ENCODE results near the gene RAVER1. TPM values are rescaled to one million over a fixed set of nuclear protein-coding genes. Genes with fewer than 3 reads are reported as not detected.

RAVER1 gene
- total and polyA plus RNA-seq, 10 of the 15 experiments (the other 5 are each of a cell fraction or from before 2014, with no cell fraction given), result 0.03 to 87.0 (median 12.1) TPM

DNA sequence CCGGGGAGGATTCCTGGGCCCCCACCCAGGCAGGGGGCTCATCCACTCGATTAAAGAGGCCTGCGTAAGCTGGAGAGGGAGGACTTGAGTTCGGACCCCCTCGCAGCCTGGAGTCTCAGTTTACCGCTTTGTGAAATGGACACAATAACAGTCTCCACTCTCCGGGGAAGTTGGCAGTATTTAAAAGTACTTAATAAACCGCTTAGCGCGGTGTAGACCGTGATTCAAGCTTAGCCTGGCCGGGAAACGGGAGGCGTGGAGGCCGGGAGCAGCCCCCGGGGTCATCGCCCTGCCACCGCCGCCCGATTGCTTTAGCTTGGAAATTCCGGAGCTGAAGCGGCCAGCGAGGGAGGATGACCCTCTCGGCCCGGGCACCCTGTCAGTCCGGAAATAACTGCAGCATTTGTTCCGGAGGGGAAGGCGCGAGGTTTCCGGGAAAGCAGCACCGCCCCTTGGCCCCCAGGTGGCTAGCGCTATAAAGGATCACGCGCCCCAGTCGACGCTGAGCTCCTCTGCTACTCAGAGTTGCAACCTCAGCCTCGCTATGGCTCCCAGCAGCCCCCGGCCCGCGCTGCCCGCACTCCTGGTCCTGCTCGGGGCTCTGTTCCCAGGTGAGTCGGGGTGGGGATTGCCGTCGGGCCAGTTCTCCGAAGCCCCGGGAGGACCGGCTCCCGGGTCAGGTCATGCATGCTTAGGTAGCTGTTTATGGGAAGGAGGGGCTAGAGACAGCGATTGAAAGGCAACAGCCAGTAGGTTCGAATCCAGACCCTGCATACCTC is 62.5 kb downstream of the RAVER1 start, which contains the start of gene ICAM1 (continued):
- TF ChIP-seq, protein P1, sequence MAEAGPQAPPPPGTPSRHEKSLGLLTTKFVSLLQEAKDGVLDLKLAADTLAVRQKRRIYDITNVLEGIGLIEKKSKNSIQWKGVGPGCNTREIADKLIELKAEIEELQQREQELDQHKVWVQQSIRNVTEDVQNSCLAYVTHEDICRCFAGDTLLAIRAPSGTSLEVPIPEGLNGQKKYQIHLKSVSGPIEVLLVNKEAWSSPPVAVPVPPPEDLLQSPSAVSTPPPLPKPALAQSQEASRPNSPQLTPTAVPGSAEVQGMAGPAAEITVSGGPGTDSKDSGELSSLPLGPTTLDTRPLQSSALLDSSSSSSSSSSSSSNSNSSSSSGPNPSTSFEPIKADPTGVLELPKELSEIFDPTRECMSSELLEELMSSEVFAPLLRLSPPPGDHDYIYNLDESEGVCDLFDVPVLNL (IDR thresholded peaks at IDR 0.05; ENCODE audit: low read depth, low read length), result no peak
- TF ChIP-seq SMC3 (IDR thresholded peaks at IDR 0.05; ENCODE audit: borderline replicate concordance, low read length) (no peak), KLF5 (IDR thresholded peaks at IDR 0.05; ENCODE audit: partially characterized antibody) (no peak), POLR2AphosphoS5 (IDR thresholded peaks at IDR 0.05; ENCODE audit: low read length) (peak; percentile 98), MYB (IDR thresholded peaks at IDR 0.05; ENCODE audit: borderline replicate concordance, low read depth, low read length) (no peak), NFXL1 (IDR thresholded peaks at IDR 0.05; ENCODE audit: borderline replicate concordance) (no peak), EGR1 (IDR thresholded peaks at IDR 0.05; ENCODE audit: borderline replicate concordance in 1 of 2, low read depth in 2 of 2, low read length in 2 of 2) (0 out of 3 replicates have a peak, but pooled peaks of 1 of the 2 experiments have one; percentile 38), EZH2 (IDR thresholded peaks at IDR 0.05; ENCODE audit: borderline replicate concordance, control insufficient read depth, low read depth, low read length) (no peak), RAD21 (IDR thresholded peaks at IDR 0.05; ENCODE audit: insufficient read depth, low read depth, low read length) (no peak), FOXK2 (IDR thresholded peaks at IDR 0.05) (no peak), STAT3 (IDR thresholded peaks at IDR 0.05; ENCODE audit: low read depth, low read length) (no peak), MEF2B (IDR thresholded peaks at IDR 0.05; ENCODE audit: partially characterized antibody, poor library complexity, severe bottlenecking) (no peak)
- TF ChIP-seq, protein P2, sequence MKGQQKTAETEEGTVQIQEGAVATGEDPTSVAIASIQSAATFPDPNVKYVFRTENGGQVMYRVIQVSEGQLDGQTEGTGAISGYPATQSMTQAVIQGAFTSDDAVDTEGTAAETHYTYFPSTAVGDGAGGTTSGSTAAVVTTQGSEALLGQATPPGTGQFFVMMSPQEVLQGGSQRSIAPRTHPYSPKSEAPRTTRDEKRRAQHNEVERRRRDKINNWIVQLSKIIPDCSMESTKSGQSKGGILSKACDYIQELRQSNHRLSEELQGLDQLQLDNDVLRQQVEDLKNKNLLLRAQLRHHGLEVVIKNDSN (IDR thresholded peaks at IDR 0.05; ENCODE audit: borderline replicate concordance, extremely low read length, insufficient read depth, low read depth, low read length), result peak; percentile 55
- TF ChIP-seq, protein P3, sequence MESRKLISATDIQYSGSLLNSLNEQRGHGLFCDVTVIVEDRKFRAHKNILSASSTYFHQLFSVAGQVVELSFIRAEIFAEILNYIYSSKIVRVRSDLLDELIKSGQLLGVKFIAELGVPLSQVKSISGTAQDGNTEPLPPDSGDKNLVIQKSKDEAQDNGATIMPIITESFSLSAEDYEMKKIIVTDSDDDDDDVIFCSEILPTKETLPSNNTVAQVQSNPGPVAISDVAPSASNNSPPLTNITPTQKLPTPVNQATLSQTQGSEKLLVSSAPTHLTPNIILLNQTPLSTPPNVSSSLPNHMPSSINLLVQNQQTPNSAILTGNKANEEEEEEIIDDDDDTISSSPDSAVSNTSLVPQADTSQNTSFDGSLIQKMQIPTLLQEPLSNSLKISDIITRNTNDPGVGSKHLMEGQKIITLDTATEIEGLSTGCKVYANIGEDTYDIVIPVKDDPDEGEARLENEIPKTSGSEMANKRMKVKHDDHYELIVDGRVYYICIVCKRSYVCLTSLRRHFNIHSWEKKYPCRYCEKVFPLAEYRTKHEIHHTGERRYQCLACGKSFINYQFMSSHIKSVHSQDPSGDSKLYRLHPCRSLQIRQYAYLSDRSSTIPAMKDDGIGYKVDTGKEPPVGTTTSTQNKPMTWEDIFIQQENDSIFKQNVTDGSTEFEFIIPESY (IDR thresholded peaks at IDR 0.05), result no peak
- TF ChIP-seq, protein P4, sequence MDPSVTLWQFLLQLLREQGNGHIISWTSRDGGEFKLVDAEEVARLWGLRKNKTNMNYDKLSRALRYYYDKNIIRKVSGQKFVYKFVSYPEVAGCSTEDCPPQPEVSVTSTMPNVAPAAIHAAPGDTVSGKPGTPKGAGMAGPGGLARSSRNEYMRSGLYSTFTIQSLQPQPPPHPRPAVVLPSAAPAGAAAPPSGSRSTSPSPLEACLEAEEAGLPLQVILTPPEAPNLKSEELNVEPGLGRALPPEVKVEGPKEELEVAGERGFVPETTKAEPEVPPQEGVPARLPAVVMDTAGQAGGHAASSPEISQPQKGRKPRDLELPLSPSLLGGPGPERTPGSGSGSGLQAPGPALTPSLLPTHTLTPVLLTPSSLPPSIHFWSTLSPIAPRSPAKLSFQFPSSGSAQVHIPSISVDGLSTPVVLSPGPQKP (IDR thresholded peaks at IDR 0.05; ENCODE audit: low read depth, low read length), result peak; percentile 47
- TF ChIP-seq, protein P5, sequence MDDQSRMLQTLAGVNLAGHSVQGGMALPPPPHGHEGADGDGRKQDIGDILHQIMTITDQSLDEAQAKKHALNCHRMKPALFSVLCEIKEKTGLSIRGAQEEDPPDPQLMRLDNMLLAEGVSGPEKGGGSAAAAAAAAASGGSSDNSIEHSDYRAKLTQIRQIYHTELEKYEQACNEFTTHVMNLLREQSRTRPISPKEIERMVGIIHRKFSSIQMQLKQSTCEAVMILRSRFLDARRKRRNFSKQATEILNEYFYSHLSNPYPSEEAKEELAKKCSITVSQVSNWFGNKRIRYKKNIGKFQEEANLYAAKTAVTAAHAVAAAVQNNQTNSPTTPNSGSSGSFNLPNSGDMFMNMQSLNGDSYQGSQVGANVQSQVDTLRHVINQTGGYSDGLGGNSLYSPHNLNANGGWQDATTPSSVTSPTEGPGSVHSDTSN (IDR thresholded peaks at IDR 0.05; ENCODE audit: insufficient replicate concordance, low read depth, low read length), result peak; percentile 41
- TF ChIP-seq, protein P6, sequence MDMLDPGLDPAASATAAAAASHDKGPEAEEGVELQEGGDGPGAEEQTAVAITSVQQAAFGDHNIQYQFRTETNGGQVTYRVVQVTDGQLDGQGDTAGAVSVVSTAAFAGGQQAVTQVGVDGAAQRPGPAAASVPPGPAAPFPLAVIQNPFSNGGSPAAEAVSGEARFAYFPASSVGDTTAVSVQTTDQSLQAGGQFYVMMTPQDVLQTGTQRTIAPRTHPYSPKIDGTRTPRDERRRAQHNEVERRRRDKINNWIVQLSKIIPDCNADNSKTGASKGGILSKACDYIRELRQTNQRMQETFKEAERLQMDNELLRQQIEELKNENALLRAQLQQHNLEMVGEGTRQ (IDR thresholded peaks at IDR 0.05; ENCODE audit: borderline replicate concordance, low read depth, low read length), result peak; percentile 41
- TF ChIP-seq, protein P7, sequence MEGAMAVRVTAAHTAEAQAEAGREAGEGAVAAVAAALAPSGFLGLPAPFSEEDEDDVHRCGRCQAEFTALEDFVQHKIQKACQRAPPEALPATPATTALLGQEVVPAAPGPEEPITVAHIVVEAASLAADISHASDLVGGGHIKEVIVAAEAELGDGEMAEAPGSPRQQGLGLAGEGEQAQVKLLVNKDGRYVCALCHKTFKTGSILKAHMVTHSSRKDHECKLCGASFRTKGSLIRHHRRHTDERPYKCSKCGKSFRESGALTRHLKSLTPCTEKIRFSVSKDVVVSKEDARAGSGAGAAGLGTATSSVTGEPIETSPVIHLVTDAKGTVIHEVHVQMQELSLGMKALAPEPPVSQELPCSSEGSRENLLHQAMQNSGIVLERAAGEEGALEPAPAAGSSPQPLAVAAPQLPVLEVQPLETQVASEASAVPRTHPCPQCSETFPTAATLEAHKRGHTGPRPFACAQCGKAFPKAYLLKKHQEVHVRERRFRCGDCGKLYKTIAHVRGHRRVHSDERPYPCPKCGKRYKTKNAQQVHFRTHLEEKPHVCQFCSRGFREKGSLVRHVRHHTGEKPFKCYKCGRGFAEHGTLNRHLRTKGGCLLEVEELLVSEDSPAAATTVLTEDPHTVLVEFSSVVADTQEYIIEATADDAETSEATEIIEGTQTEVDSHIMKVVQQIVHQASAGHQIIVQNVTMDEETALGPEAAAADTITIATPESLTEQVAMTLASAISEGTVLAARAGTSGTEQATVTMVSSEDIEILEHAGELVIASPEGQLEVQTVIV (IDR thresholded peaks at IDR 0.05; ENCODE audit: borderline replicate concordance, partially characterized antibody), result peak; percentile 50

All from GM12878 (cell line).